ENCODE data around the gene C12orf76.
A peak's percentile ranks its signal among the peaks of the same experiment; 100 is the strongest.

C12orf76 gene

DNA sequence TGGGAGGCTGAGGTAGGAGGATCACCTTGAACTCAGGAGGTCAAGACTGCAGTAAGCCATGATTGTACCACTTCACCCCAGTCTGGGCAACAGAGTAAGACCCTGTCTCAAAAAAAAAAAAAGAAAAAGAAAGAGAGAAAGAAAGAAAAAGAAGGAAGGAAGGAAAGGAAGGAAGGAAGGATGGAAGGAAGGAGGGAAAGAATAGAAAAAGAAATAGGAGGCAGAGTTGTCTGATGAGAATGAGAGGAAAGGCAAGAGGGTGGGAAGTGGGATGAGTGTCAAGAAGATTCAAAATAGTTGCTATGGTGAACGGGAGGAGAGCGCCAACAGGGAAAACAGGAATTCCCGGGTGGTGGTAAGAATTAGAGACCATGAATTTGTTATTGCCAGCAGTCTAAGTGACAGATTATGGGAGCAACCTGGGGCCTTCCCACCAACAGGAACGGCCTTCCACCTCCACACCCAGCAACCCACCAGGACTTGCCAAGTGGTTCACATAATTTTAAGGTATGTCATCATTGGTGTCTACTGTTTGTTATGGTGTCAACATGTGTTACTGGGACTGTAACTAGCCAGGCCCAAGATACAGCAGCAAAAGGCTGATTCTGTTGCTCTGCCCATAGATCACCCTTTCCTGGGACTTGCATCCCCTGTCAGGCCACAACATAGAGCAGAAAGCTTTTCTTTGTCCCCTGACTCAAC lies 36.1 kb upstream of the C12orf76 start:
- no peaks in the 10 kb centered on the region for H3K4me1 ChIP-seq (ENCODE audit: control insufficient read depth, insufficient read depth, low read length)
- H3K36me3 ChIP-seq (ENCODE audit: control insufficient read depth in 2 of 2, insufficient read depth in 1 of 2, low read length in 2 of 2) = no peaks in the 10 kb centered on the region
- no peak overlapping the region for H3K27ac ChIP-seq (ENCODE audit: extremely low read depth, low read depth, low read length)
- ChIA-PET CTCF (interaction anchor here (0.6 kb wide), 1 partner anchor 347 kb away, joined by 8 read pairs; no protein-coding TSS in a partner anchor), POLR2A (no interaction called here)
- peak; percentile 73 for TF ChIP-seq ZNF366 (tag by site-specific recombination; conservative IDR thresholded peaks at IDR 0.05)
- no peak for TF ChIP-seq ZNF221 (tag by site-specific recombination; IDR thresholded peaks at IDR 0.05; ENCODE audit: borderline replicate concordance)
- H3K9me3 ChIP-seq (ENCODE audit: control insufficient read depth, insufficient read depth, low read depth, low read length) = no peaks in the 10 kb centered on the region
- H3K4me3 ChIP-seq (ENCODE audit: low read depth, low read length) = no peak overlapping the region

DNA sequence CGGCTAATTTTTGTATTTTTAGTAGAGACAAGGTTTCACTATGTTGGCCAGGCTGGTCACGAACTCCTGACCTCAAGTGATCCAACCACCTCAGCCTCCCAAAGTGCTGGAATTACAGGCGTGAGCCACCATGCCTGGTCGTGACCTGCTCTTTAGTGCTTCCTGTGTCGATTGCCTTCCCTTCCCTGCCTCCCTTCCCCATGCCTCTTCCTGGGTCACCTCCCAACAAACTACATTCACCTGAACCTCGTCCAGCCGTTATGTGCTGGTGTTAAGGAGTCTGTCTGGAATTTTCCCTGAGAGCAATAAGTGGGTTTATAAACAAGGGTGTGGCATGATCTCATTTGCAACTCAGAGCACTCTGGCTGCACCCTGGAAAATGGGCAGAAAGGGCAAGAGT lies 32.1 kb upstream of the C12orf76 start:
- Histone ChIP-seq H3K4me1 (ENCODE audit: control insufficient read depth, insufficient read depth, low read length) (no peaks in the 10 kb centered on the region), H3K9me3 (ENCODE audit: control insufficient read depth, insufficient read depth, low read depth, low read length) (no peaks in the 10 kb centered on the region), H3K4me3 (ENCODE audit: low read depth, low read length) (no peak overlapping the region), H3K36me3 (ENCODE audit: control insufficient read depth in 2 of 2, insufficient read depth in 1 of 2, low read length in 2 of 2) (no peaks in the 10 kb centered on the region), H3K27ac (ENCODE audit: extremely low read depth, low read depth, low read length) (no peak overlapping the region)
- ChIA-PET CTCF (interaction anchor here (0.6 kb wide), 1 partner anchor 450 kb away, joined by 3 read pairs; no protein-coding TSS in a partner anchor), POLR2A (no interaction called here)
- TF ChIP-seq ZNF660 (tag by site-specific recombination; IDR thresholded peaks at IDR 0.05) (no peak), MZF1 (tag by site-specific recombination; IDR thresholded peaks at IDR 0.05; ENCODE audit: borderline replicate concordance) (no peak), ZNF548 (tag by site-specific recombination; IDR thresholded peaks at IDR 0.05) (no peak), ZNF544 (tag by site-specific recombination; IDR thresholded peaks at IDR 0.05) (no peak), REPIN1 (tag by site-specific recombination; IDR thresholded peaks at IDR 0.05; ENCODE audit: low read depth) (no peak), ZNF747 (tag by site-specific recombination; IDR thresholded peaks at IDR 0.05) (no peak), ZFP69B (tag by site-specific recombination; IDR thresholded peaks at IDR 0.05) (no peak), ZEB2 (tag by site-specific recombination; IDR thresholded peaks at IDR 0.05) (no peak), ZBTB20 (tag by site-specific recombination; IDR thresholded peaks at IDR 0.05) (no peak), ZNF433 (tag by site-specific recombination; IDR thresholded peaks at IDR 0.05; ENCODE audit: low read depth) (no peak), ZNF510 (tag by site-specific recombination; IDR thresholded peaks at IDR 0.05; ENCODE audit: insufficient replicate concordance) (no peak), ZNF16 (tag by site-specific recombination; IDR thresholded peaks at IDR 0.05; ENCODE audit: low read depth) (no peak)
- TF ChIP-seq, protein P1, sequence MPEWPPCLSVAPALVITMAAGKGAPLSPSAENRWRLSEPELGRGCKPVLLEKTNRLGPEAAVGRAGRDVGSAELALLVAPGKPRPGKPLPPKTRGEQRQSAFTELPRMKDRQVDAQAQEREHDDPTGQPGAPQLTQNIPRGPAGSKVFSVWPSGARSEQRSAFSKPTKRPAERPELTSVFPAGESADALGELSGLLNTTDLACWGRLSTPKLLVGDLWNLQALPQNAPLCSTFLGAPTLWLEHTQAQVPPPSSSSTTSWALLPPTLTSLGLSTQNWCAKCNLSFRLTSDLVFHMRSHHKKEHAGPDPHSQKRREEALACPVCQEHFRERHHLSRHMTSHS (tag by site-specific recombination; IDR thresholded peaks at IDR 0.05) = no peak

- TF ChIP-seq ZNF366 (tag by site-specific recombination; conservative IDR thresholded peaks at IDR 0.05) = 0 out of 2 replicates have a peak, but pooled peaks have one; percentile 21
- no peak for TF ChIP-seq ZNF621 (tag by site-specific recombination; IDR thresholded peaks at IDR 0.05)
- TF ChIP-seq ZNF121 (tag by site-specific recombination; IDR thresholded peaks at IDR 0.05) = 0 out of 2 replicates have a peak, but pooled peaks have one; percentile 35
- Histone ChIP-seq H3K27ac (ENCODE audit: extremely low read depth, low read depth, low read length) (no peak overlapping the region), H3K36me3 (ENCODE audit: control insufficient read depth in 2 of 2, insufficient read depth in 1 of 2, low read length in 2 of 2) (no peaks in the 10 kb centered on the region), H3K4me3 (ENCODE audit: low read depth, low read length) (no peak overlapping the region), H3K9me3 (ENCODE audit: control insufficient read depth, insufficient read depth, low read depth, low read length) (no peaks in the 10 kb centered on the region), H3K4me1 (ENCODE audit: control insufficient read depth, insufficient read depth, low read length) (no peaks in the 10 kb centered on the region)
- POLR2A ChIA-PET = no interaction called here
- CTCF ChIA-PET = interaction anchor here (0.6 kb wide), 1 partner anchor 450 kb away, joined by 3 read pairs; no protein-coding TSS in a partner anchor
Measured at GRCh38 chr12:110079477-110080400, 31.4 kb upstream of the C12orf76 start.
